Liver (tissue), 3 donors: ENCODE data around the gene CD84.
"Not testable (repeated sequence)": the region's sequence is repeated elsewhere in the genome, so short reads cannot be mapped to it uniquely, and the experiment has no call there.

ENCODE experiments used
- FOXA1 ChIP-seq: IDR thresholded peaks from 2 replicates; pipeline ENCODE4 v1.6.1; 2016; ENCODE audit warnings: antibody characterized with exemption
- GABPA ChIP-seq, 2 donors: IDR thresholded peaks in 1 of 2; conservative IDR thresholded peaks in 1 of 2; 2 replicates each; pipeline ENCODE4 v1.6.1; 2016; ENCODE audit warnings: antibody characterized with exemption in 2 of 2, mild to moderate bottlenecking in 1 of 2, moderate library complexity in 1 of 2
- TF ChIP-seq, protein P1 (sequence below): IDR thresholded peaks from 2 replicates; pipeline ENCODE4 v1.6.1; 2016; ENCODE audit warnings: antibody characterized with exemption
- TF ChIP-seq, protein P2 (sequence below): fragments of 150-350 bp; IDR thresholded peaks from 2 replicates; pipeline ENCODE4 v1.5.1; 2017; ENCODE audit warnings: improper control_type of control experiment, low read depth, low read length; ENCODE audit not compliant: missing input control
- donor health status: healthy.
- donor health status: healthy.

DNA sequence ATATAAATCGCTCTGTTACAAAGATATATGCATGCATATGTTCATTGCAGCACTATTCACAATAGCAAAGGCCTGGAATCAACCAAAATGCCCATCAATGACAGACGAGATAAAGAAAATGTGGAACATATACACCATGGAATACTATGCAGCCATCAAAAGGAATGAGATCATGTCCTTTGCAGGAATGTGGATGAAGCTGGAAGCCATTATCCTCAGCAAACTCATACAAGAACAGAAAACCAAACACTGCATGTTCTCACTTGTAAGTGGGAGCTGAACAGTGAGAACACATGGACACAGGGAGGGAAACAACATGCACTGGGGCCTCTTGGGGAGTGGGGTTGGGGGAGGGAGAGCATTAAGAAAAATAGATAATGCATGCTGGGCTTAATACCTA is 61.8 kb downstream of the CD84 start:
- TF ChIP-seq, protein P1, sequence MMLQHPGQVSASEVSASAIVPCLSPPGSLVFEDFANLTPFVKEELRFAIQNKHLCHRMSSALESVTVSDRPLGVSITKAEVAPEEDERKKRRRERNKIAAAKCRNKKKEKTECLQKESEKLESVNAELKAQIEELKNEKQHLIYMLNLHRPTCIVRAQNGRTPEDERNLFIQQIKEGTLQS, result not testable (repeated sequence)
- TF ChIP-seq, protein P2, sequence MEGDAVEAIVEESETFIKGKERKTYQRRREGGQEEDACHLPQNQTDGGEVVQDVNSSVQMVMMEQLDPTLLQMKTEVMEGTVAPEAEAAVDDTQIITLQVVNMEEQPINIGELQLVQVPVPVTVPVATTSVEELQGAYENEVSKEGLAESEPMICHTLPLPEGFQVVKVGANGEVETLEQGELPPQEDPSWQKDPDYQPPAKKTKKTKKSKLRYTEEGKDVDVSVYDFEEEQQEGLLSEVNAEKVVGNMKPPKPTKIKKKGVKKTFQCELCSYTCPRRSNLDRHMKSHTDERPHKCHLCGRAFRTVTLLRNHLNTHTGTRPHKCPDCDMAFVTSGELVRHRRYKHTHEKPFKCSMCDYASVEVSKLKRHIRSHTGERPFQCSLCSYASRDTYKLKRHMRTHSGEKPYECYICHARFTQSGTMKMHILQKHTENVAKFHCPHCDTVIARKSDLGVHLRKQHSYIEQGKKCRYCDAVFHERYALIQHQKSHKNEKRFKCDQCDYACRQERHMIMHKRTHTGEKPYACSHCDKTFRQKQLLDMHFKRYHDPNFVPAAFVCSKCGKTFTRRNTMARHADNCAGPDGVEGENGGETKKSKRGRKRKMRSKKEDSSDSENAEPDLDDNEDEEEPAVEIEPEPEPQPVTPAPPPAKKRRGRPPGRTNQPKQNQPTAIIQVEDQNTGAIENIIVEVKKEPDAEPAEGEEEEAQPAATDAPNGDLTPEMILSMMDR, result not testable (repeated sequence)
- not testable (repeated sequence) for TF ChIP-seq FOXA1; GABPA (IDR thresholded peaks at IDR 0.05 in 1 of 2, conservative IDR thresholded peaks at IDR 0.05 in 1 of 2)
